HG03135 (cell line): ENCODE data around the gene ABCC3.

Source experiments
- ATAC-seq: cut with Tn5 transposase; IDR thresholded peaks from one replicate; pipeline ENCODE4 v1.9.1; 2021; ENCODE audit warnings: mild to moderate bottlenecking, moderate library complexity; ENCODE audit not compliant: unreplicated experiment

The ABCC3 gene

DNA sequence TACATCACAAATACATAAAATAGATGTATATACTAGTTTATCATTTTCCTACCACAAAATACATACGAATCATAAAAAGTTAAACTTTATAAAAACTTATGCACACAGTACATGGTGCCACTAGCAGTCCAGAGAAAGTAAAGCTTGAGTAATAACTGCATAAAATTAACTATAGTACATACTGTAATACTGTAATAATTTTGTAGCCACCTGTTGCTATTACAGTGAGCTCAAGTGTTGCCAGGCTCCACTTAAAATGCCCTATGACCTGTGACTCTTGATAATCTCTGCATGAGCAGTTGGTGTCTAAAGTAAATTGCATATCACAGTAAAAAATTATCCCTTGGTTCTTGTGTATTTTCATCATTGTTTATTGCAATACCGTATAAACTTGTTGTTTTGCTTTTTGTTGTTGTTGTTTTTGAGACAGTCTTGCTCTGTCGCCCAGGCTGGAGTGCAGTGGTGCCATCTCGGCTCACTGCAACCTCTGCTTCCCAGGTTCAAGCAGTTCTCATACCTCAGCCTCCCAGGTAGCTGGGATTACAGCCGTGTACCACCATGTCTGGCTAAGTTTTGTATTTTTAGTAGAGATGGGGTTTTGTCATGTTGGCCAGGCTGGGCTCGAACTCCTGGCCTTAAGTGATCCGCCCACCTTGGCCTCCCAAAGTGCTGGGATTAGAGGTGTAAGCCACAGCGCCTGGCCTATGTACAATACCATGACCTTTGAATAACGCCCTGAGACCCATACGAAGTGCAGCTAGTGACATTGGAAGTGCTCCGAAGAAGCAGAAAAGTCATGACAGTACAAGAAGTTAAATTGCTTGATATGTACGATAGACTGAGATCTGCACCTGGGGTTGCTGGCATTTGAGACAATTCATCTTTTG is 91.3 kb downstream of the ABCC3 start:
- ATAC-seq, result no peak

DNA sequence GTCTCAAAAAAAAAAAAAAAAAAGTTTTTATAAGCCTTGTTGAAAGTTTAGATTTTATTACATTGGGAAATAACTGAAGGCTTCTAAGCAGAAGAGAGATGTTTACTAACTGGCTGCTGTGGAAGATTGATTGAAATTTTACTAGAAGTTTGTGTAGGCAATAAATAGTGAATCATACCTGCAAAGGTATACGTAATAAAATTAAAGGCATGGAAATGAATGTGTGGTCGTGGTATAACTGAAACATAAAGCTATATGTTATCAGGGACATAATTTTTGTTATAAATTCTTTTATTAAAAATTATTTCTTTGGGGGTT is 93.4 kb downstream of the ABCC3 start:
- no peak for ATAC-seq

DNA sequence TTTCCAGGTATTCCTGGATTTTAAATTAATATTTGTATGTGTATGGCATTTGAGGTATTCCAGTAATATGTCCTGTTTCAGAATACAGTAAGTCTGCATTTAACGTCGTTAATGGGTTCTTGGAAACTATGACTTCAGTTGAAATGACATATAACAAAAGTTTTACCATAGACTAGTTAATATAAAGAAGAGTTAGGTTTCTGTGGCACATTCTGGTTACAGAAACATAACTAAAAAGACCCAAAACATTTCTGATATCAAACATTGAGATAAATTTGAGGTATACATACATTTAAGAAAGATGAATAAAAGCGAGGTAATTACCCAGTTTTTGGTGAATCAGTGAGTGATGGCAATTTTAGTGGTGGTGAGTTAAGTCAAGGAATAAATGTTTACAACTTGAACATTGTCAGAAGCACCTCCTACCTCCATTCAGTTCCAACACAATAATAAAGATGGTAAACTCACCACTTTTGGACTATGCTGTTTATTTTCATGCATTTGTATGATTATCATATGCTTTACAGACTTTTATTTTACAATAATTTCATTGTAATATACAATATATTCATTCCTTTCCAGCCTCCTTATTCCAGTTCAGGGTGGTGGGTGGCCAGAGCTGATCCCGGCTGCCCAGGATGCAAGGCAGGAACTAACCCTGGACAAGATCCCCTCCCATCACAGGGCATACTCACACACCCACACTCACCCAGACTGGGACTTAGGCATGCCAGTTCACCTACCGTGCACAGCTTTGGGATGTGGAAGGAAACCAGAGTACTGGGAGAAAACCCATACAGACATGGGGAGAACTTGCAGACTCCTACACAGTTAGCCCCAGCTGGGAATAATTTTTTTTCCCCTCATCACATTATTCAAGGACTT is 94.4 kb downstream of the ABCC3 start:
- ATAC-seq, result no peak

DNA sequence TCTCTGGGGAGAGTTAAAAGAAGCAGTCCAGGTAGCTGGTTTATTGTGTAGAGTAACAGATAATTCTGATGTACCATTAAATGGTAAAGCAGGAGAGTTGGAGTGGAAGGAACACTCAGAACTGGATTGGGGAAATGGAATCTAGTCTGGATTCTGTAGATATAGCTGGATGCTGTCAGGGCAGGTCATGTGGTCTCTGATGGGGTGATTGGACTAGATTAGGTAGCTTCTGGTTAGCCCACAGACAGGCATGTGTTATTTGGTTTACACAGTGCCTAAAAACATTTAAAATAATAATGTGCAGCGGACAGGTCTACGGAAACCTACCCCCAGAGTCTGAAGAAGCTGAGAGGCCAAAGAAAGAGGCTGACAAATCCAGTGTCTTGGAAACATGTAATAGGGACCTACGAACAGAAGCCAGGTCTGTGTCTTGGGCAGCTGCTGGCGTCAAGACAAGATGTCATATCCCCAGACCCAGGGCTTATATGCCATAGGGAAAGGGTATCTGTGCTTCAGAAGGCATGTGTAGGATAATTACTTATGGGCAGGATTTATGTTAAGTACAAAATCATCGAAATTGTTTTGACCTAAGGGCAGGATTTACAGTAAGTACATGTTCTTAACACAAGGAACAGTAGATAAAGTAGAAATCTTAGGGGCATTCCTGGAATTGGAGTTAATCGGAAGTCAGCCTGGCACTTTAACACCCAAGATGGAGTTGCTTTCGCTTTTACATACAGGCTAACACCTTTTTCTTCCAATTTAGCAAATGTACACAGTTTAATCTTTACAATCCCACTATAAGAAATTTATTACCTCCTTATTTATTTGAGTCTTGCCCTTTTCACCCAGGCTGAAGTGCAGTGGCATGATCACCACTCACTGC is 97.1 kb downstream of the ABCC3 start:
- no peak for ATAC-seq

DNA sequence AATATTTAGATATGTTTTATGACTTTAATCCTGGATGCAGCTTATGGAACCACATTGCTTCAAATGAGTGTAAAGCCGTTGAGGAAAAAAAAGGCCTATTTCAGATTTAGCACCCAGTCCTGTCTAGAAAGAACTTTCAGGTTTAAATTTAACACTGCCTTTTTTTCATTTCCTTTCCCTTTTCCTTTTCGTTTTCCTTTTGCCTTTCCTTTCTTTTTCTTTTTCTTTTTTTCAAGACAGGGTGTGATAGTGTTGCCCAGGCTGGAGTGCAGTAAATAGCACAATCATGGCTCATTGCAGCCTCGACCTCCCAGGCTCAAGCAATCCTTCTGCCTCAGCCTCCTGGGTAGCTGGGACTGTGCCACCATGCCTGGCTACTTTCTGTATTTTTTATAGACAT is 100.6 kb downstream of the ABCC3 start:
- no peak for ATAC-seq

DNA sequence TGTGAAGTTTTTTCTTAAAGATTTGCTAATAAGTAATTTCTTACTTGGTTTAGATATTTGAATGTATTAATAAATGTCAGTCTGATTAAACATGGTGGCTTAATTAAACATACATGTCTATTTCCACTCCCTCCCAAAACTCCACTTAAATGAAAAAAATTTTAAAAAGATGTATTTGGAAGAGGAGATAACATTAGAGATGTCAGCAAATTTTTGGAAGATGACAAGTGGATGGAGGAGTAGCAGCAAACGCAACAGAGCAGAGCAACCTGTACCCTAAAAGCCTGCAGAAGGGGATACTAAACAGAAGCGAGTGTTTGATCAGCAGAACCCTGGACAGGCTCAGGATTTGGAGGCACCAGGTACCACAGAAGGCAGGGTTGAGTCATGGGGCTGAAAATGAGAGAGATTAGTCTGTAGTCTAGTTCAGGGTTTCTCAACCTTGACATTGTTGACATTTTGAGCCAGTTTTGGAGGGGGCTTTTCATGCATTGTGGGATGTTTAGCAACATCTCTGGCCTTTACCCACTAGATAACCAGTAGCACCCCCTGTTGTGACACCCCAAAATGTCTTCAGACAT is 102.5 kb downstream of the ABCC3 start:
- ATAC-seq, result no peak

DNA sequence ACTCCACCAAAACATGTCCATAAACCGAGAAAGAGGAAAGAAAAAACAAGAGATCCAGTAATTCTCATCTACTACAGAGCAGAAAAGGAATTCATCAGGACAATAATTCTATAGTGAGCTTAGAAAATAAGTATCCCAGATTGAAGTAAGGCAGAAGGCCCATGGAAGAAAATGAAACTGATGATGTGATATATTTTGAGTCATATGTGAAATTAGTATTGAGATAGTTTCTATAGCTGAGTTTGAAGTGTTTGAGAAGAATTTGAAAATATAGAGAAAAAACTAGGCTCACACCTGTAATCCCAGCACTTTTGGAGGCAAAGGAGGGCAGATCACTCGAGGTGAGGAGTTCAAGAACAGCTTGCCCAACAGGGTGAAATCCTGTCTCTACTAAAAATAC is 104.4 kb downstream of the ABCC3 start:
- no peak for ATAC-seq
